CD14-positive monocyte (primary cell): ENCODE data around the gene NTPCR. TPM values are rescaled to one million over a fixed set of nuclear protein-coding genes. Genes with fewer than 3 reads are reported as not detected.

Source experiments
- DNase-seq, 3 donors: peaks; one replicate each; pipeline ENCODE4 v3.0.0-alpha.2; 2011 to 2022
- H2AFZ ChIP-seq: 2 replicates; pipeline ENCODE4 v1.6.0; 2012; ENCODE audit warnings: mild to moderate bottlenecking, low read depth, low read length, inconsistent platforms; ENCODE audit not compliant: insufficient read depth, poor library complexity, severe bottlenecking
- H3K27ac ChIP-seq, 2 donors: 1 replicate in 1 of 2; 2 replicates in 1 of 2; pipeline ENCODE4 v1.5.1; 2012 to 2013; ENCODE audit warnings: low read length in 2 of 2, control low read depth in 1 of 2, inconsistent platforms in 1 of 2, low read depth in 1 of 2, mild to moderate bottlenecking in 1 of 2
- H3K27me3 ChIP-seq, 2 donors: one replicate each; pipeline versions ENCODE4 v1.6.0 to v1.6.1; 2011 to 2013; ENCODE audit warnings: low read length in 2 of 2; ENCODE audit not compliant: control insufficient read depth in 2 of 2, insufficient read depth in 2 of 2
- H3K36me3 ChIP-seq, 2 donors: replicated peaks in 1 of 2; 1 replicate in 1 of 2; 2 replicates in 1 of 2; pipeline versions ENCODE4 v1.5.1 to v1.6.1; 2012 to 2013; ENCODE audit warnings: low read length in 2 of 2, control low read depth in 1 of 2, inconsistent platforms in 1 of 2, mild to moderate bottlenecking in 1 of 2; ENCODE audit not compliant: insufficient read depth in 2 of 2, control insufficient read depth in 1 of 2
- H3K4me1 ChIP-seq, 2 donors: 1 replicate in 1 of 2; 2 replicates in 1 of 2; pipeline versions ENCODE4 v1.5.1 to v1.6.1; 2012 to 2013; ENCODE audit warnings: low read length in 2 of 2, control low read depth in 1 of 2, inconsistent platforms in 1 of 2, mild to moderate bottlenecking in 1 of 2, moderate library complexity in 1 of 2; ENCODE audit not compliant: insufficient read depth in 2 of 2, control insufficient read depth in 1 of 2
- H3K4me2 ChIP-seq: replicated peaks from 2 replicates; pipeline ENCODE3; 2012; ENCODE audit warnings: low read length, moderate library complexity, mild to moderate bottlenecking; ENCODE audit not compliant: poor library complexity, severe bottlenecking; ENCODE audit errors: extremely low read depth
- H3K4me3 ChIP-seq, 3 experiments: fragments of 200-600 bp in 1 of 3; sonication (generic) in 1 of 3; replicated peaks in 1 of 3; 1 replicate in 2 of 3; 2 replicates in 1 of 3; pipeline ENCODE4 v1.5.1; 2011 to 2013; ENCODE audit warnings: low read length in 3 of 3, mild to moderate bottlenecking in 3 of 3, control low read depth in 2 of 3, low read depth in 2 of 3, inconsistent platforms in 1 of 3, moderate library complexity in 1 of 3
- H3K79me2 ChIP-seq: 2 replicates; pipeline ENCODE4 v1.6.0; 2012; ENCODE audit warnings: mild to moderate bottlenecking, control low read depth, inconsistent platforms, low read length, moderate library complexity; ENCODE audit not compliant: insufficient read depth
- H3K9ac ChIP-seq: 2 replicates; pipeline ENCODE4 v1.6.0; 2017; ENCODE audit warnings: low read length, mild to moderate bottlenecking; ENCODE audit not compliant: insufficient read depth, poor library complexity, severe bottlenecking
- H3K9me3 ChIP-seq, 2 donors: replicated peaks in 1 of 2; 1 replicate in 1 of 2; 2 replicates in 1 of 2; pipeline versions ENCODE4 v1.5.1 to v1.6.1; 2012 to 2013; ENCODE audit warnings: low read length in 2 of 2, control low read depth in 1 of 2; ENCODE audit not compliant: control insufficient read depth in 1 of 2, insufficient read depth in 1 of 2
- H4K20me1 ChIP-seq: 2 replicates; pipeline ENCODE4 v1.6.0; 2012; ENCODE audit warnings: mild to moderate bottlenecking, low read length, control low read depth, moderate library complexity; ENCODE audit not compliant: insufficient read depth
- H3K27ac Mint-ChIP-seq, 7 donors: one replicate each; pipeline ENCODE4 v1.8.0; 2020; ENCODE audit warnings: mild to moderate bottlenecking in 7 of 7, mixed read lengths in 7 of 7, moderate library complexity in 6 of 7, inconsistent platforms in 2 of 7
- H3K27me3 Mint-ChIP-seq, 3 donors: one replicate each; pipeline ENCODE4 v1.8.0; 2021 to 2022; ENCODE audit warnings: low read depth in 3 of 3, mild to moderate bottlenecking in 3 of 3, mixed read lengths in 3 of 3, moderate library complexity in 3 of 3, inconsistent platforms in 1 of 3
- H3K36me3 Mint-ChIP-seq, 2 donors: one replicate each; pipeline ENCODE4 v1.8.0; 2020; ENCODE audit warnings: mixed read lengths in 2 of 2, inconsistent platforms in 1 of 2, mild to moderate bottlenecking in 1 of 2
- H3K4me1 Mint-ChIP-seq: one replicate; pipeline ENCODE4 v1.8.0; 2020; ENCODE audit warnings: mild to moderate bottlenecking, mixed read lengths
- H3K4me3 Mint-ChIP-seq, 2 donors: one replicate each; pipeline ENCODE4 v1.8.0; 2020; ENCODE audit warnings: mild to moderate bottlenecking in 2 of 2, mixed read lengths in 2 of 2, moderate library complexity in 1 of 2
- H3K9me3 Mint-ChIP-seq, 7 donors: one replicate each; pipeline ENCODE4 v1.8.0; 2020 to 2022; ENCODE audit warnings: mixed read lengths in 7 of 7, mild to moderate bottlenecking in 6 of 7, moderate library complexity in 6 of 7, inconsistent platforms in 2 of 7
- CTCF ChIP-seq: fragments of 200-600 bp; IDR thresholded peaks from one replicate; pipeline ENCODE4 v1.8.0; 2022; ENCODE audit warnings: antibody characterized with exemption, mild to moderate bottlenecking
- WGBS: methylation state at CpG from one replicate; pipeline ENCODE4 v1.1.5; 2013; ENCODE audit warnings: missing lambda C conversion rate; ENCODE audit not compliant: insufficient coverage; 5-methylcytosine and 5-hydroxymethylcytosine counted together
- intact Hi-C, 2 donors: fragments of 100-400 bp; cut with micrococcal nuclease; formaldehyde crosslinking; loops; one replicate each; pipeline versions ENCODE4 v1.15.0 to v1.15.1; 2023
- polyA plus RNA-seq, 3 donors: library from polyadenylated mRNA; depleted of rRNA in 1 of 3; unstranded in 2 of 3; stranded (reverse) in 1 of 3; fragments of 300-500 nt in 2 of 3; fragments of >200 nt in 1 of 3; fragmentation: Illumina TruSeq in 2 of 3; gene quantifications; 1 replicate in 2 of 3; 2 replicates in 1 of 3; pipeline ENCODE4 v1.2.3, GENCODE V29; 2012 to 2021

The NTPCR gene
- polyA plus RNA-seq, 3 donors, result 8.6 to 42.0 (median 31.7) TPM

- TF ChIP-seq CTCF, result no peak
- Mint-ChIP-seq H3K4me1 (peaks cover 9% of the 10 kb centered on the region), H3K4me3 (no peak overlapping the region), H3K9me3 (peaks cover 23 to 33% (median 26%) of the 10 kb centered on the region in 7 donors), H3K27me3 (peaks cover 0 to 2% (median 0%) of the 10 kb centered on the region in 3 donors), H3K36me3 (peaks cover 78 to 82% of the 10 kb centered on the region in 2 donors), H3K27ac (no peak overlapping the region)
- Histone ChIP-seq H3K9ac (no peak overlapping the region), H3K27ac (no peak overlapping the region), H3K9me3 (peaks cover 12 to 21% of the 10 kb centered on the region in 2 donors), H3K4me1 (no peaks in the 10 kb centered on the region), H3K4me2 (no peak overlapping the region), H3K27me3 (no peaks in the 10 kb centered on the region), H4K20me1 (no peaks in the 10 kb centered on the region), H3K79me2 (no peaks in the 10 kb centered on the region), H2AFZ (no peak overlapping the region), H3K36me3 (peaks cover 36 to 84% of the 10 kb centered on the region in 2 donors), H3K4me3 (no peak overlapping the region)
- intact Hi-C loops, result no loop called here
- DNase-seq, result no peak
- WGBS, result 95% methylated on average over 3 of the region's 5 CpGs
Measured at GRCh38 chr1:232969799-232970198, 19.4 kb downstream of the NTPCR start.

GRCh38 chr1:232970508-232970907 is 20.1 kb downstream of the NTPCR start:
- WGBS, result 100% methylated on average over 1 of the region's 4 CpGs
- no peaks in the 10 kb centered on the region for H4K20me1 ChIP-seq
- no peak overlapping the region for H3K4me3 ChIP-seq
- no peak overlapping the region for H2AFZ ChIP-seq
- no peak overlapping the region for H3K27ac ChIP-seq
- peaks cover 36 to 82% of the 10 kb centered on the region in 2 donors for H3K36me3 ChIP-seq
- H3K4me1 ChIP-seq, result no peaks in the 10 kb centered on the region
- TF ChIP-seq CTCF, result no peak
- DNase-seq, result no peak
- no peak overlapping the region for H3K4me2 ChIP-seq
- peaks cover 9% of the 10 kb centered on the region for H3K4me1 Mint-ChIP-seq
- H3K27me3 ChIP-seq, result no peaks in the 10 kb centered on the region
- peaks cover 71 to 76% of the 10 kb centered on the region in 2 donors for H3K36me3 Mint-ChIP-seq
- H3K27me3 Mint-ChIP-seq, result peaks cover 0 to 2% (median 0%) of the 10 kb centered on the region in 3 donors
- intact Hi-C loops, result no loop called here
- no peak overlapping the region for H3K27ac Mint-ChIP-seq
- no peak overlapping the region for H3K4me3 Mint-ChIP-seq
- no peak overlapping the region for H3K9ac ChIP-seq
- peaks cover 12 to 21% of the 10 kb centered on the region in 2 donors for H3K9me3 ChIP-seq
- no peaks in the 10 kb centered on the region for H3K79me2 ChIP-seq
- H3K9me3 Mint-ChIP-seq, result peaks cover 23 to 33% (median 26%) of the 10 kb centered on the region in 7 donors
